K562 (cell line): ENCODE results near the gene BBLN. TPM values are rescaled to one million over a fixed set of nuclear protein-coding genes. Genes with fewer than 3 reads are reported as not detected.

Experiments used
- ATF7 ChIP-seq: fragments of 450-650 bp; IDR thresholded peaks from 2 replicates; pipeline ENCODE4 v1.7.1; 2014; ENCODE audit warnings: mild to moderate bottlenecking, moderate library complexity
- CBFA2T2 ChIP-seq: fragments of 450-650 bp; conservative IDR thresholded peaks from 2 replicates; pipeline ENCODE4 v1.6.1; 2017; ENCODE audit warnings: mild to moderate bottlenecking
- COPS2 ChIP-seq: fragments of 450-650 bp; conservative IDR thresholded peaks from 2 replicates; pipeline ENCODE4 v1.6.1; 2016; ENCODE audit warnings: mild to moderate bottlenecking, moderate library complexity
- HBP1 ChIP-seq: fragments of 450-650 bp; formaldehyde crosslinking; IDR thresholded peaks from 2 replicates; pipeline ENCODE4 v1.4.0; 2022; ENCODE audit warnings: missing genetic modification characterization
- MCM5 ChIP-seq: fragments of 450-650 bp; IDR thresholded peaks from 2 replicates; pipeline ENCODE4 v1.6.1; 2016; ENCODE audit warnings: low read depth
- MTF1 ChIP-seq: fragments of 250-450 bp; sonication (Bioruptor Pico); IDR thresholded peaks from 2 replicates; pipeline ENCODE4 v1.9.0; 2021; ENCODE audit warnings: moderate library complexity, mild to moderate bottlenecking, inconsistent platforms, borderline replicate concordance
- MYNN ChIP-seq, 2 experiments: sonication (generic); formaldehyde crosslinking in 1 of 2; IDR thresholded peaks; 2 replicates each; pipeline versions ENCODE4 v1.5.0 to v1.6.1; 2016 to 2020; ENCODE audit warnings: antibody characterized with exemption in 1 of 2, missing genetic modification reagents in 1 of 2
- NONO ChIP-seq, 2 experiments: fragments of 200-400 bp in 1 of 2; fragments of 450-650 bp in 1 of 2; formaldehyde crosslinking in 1 of 2; IDR thresholded peaks; 2 replicates each; pipeline ENCODE4 v1.6.1; 2017; ENCODE audit warnings: low read depth in 2 of 2, mild to moderate bottlenecking in 2 of 2, moderate library complexity in 2 of 2, low read length in 1 of 2
- PHF21A ChIP-seq: fragments of 450-650 bp; IDR thresholded peaks from 2 replicates; pipeline ENCODE4 v1.6.1; 2017; ENCODE audit warnings: low read depth, borderline replicate concordance
- PPARD ChIP-seq: fragments of 250-450 bp; sonication (Bioruptor Pico); IDR thresholded peaks from 2 replicates; pipeline ENCODE4 v1.8.0; 2022; ENCODE audit warnings: inconsistent platforms, mild to moderate bottlenecking, moderate library complexity
- SIN3A ChIP-seq, 2 experiments: fragments of 150-350 bp in 1 of 2; IDR thresholded peaks; 2 replicates each; pipeline ENCODE4 v1.6.1; 2011 to 2016; ENCODE audit warnings: borderline replicate concordance in 2 of 2, low read depth in 2 of 2, low read length in 2 of 2, mild to moderate bottlenecking in 2 of 2, moderate library complexity in 2 of 2; ENCODE audit not compliant: control insufficient read depth in 1 of 2
- SLC30A9 ChIP-seq: fragments of 250-450 bp; sonication (Bioruptor Pico); IDR thresholded peaks from 2 replicates; pipeline ENCODE4 v1.8.0; 2022; ENCODE audit warnings: mild to moderate bottlenecking, moderate library complexity
- XRCC5 ChIP-seq: fragments of 200-400 bp; formaldehyde crosslinking; IDR thresholded peaks from 2 replicates; pipeline ENCODE4 v1.6.1; 2017; ENCODE audit warnings: low read depth, mild to moderate bottlenecking, low read length
- ZNF3 ChIP-seq: fragments of 250-450 bp; sonication (Bioruptor Pico); IDR thresholded peaks from 2 replicates; pipeline ENCODE4 v1.5.0; 2021; ENCODE audit warnings: mild to moderate bottlenecking, moderate library complexity
- ZNF316 ChIP-seq: fragments of 450-650 bp; IDR thresholded peaks from 2 replicates; pipeline ENCODE4 v1.6.1; 2016
- polyA plus RNA-seq, 8 experiments: library from polyadenylated mRNA; depleted of rRNA in 4 of 8; stranded (reverse) in 5 of 8; unstranded in 3 of 8; fragments of >200 nt; fragmentation: Nextera tagmentation in 2 of 8; fragmentation: Illumina TruSeq in 1 of 8; extraction: Ambion mirVana in 2 of 8; extraction: Trizol in 1 of 8; gene quantifications; 2 replicates each; pipeline versions ENCODE4 v1.2.1 to v1.2.3, GENCODE V29; 2011 to 2014; ENCODE audit warnings: inconsistent platforms in 1 of 8, missing spikeins in 1 of 8
- total RNA-seq, 7 experiments: library from RNA; depleted of rRNA in 6 of 7; stranded (reverse); fragments of >200 nt in 6 of 7; fragmentation: Illumina TruSeq in 2 of 7; extraction: Trizol in 2 of 7; gene quantifications; 2 replicates each; pipeline versions ENCODE4 v1.2.1 to v1.2.3, GENCODE V29; 2011 to 2021; ENCODE audit warnings: low replicate concordance in 1 of 7
- TF ChIP-seq, protein P1 (sequence below), 2 experiments: fragments of 450-650 bp; IDR thresholded peaks; 2 replicates each; pipeline ENCODE4 v1.6.1; 2018; ENCODE audit warnings: mild to moderate bottlenecking in 2 of 2, low read depth in 1 of 2; ENCODE audit not compliant: partially characterized antibody in 2 of 2
- TF ChIP-seq, protein P2 (sequence below): sonication (generic); formaldehyde crosslinking; IDR thresholded peaks from 2 replicates; pipeline ENCODE4 v1.8.1; 2023; ENCODE audit warnings: mild to moderate bottlenecking, missing genetic modification reagents, moderate library complexity
- TF ChIP-seq, protein P3 (sequence below), 2 experiments: fragments of 450-650 bp; conservative IDR thresholded peaks; 2 replicates each; pipeline ENCODE4 v1.6.1; 2017; ENCODE audit warnings: mild to moderate bottlenecking in 2 of 2, moderate library complexity in 2 of 2

The BBLN gene
- total and polyA plus RNA-seq, 9 of the 15 experiments (the other 6 are each of a cell fraction or from before 2014, with no cell fraction given) = 4.2 to 331 (median 87.1) TPM

- TF ChIP-seq, protein P1, sequence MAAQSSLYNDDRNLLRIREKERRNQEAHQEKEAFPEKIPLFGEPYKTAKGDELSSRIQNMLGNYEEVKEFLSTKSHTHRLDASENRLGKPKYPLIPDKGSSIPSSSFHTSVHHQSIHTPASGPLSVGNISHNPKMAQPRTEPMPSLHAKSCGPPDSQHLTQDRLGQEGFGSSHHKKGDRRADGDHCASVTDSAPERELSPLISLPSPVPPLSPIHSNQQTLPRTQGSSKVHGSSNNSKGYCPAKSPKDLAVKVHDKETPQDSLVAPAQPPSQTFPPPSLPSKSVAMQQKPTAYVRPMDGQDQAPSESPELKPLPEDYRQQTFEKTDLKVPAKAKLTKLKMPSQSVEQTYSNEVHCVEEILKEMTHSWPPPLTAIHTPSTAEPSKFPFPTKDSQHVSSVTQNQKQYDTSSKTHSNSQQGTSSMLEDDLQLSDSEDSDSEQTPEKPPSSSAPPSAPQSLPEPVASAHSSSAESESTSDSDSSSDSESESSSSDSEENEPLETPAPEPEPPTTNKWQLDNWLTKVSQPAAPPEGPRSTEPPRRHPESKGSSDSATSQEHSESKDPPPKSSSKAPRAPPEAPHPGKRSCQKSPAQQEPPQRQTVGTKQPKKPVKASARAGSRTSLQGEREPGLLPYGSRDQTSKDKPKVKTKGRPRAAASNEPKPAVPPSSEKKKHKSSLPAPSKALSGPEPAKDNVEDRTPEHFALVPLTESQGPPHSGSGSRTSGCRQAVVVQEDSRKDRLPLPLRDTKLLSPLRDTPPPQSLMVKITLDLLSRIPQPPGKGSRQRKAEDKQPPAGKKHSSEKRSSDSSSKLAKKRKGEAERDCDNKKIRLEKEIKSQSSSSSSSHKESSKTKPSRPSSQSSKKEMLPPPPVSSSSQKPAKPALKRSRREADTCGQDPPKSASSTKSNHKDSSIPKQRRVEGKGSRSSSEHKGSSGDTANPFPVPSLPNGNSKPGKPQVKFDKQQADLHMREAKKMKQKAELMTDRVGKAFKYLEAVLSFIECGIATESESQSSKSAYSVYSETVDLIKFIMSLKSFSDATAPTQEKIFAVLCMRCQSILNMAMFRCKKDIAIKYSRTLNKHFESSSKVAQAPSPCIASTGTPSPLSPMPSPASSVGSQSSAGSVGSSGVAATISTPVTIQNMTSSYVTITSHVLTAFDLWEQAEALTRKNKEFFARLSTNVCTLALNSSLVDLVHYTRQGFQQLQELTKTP (IDR thresholded peaks at IDR 0.05; ENCODE audit: low read depth in 1 of 2, partially characterized antibody in 2 of 2) = peak in 1 of 2 experiments; percentile 89
- TF ChIP-seq SLC30A9 (CRISPR knock-in tag) (no peak), NONO (IDR thresholded peaks at IDR 0.05; ENCODE audit: low read depth in 2 of 2, low read length in 1 of 2) (no peak), MCM5 (no peak), ATF7 (no peak), PHF21A (no peak), MYNN (IDR thresholded peaks at IDR 0.05) (no peak), MYNN (CRISPR knock-in tag; IDR thresholded peaks at IDR 0.05) (no peak), CBFA2T2 (no peak), COPS2 (no peak), PPARD (CRISPR knock-in tag) (no peak), MTF1 (CRISPR knock-in tag) (no peak), HBP1 (peak; percentile 47; the same call in 1 of the 2 replicates), SIN3A (IDR thresholded peaks at IDR 0.05; ENCODE audit: borderline replicate concordance in 2 of 2, control insufficient read depth in 1 of 2, low read depth in 2 of 2, low read length in 2 of 2) (peak; percentile 87 to 92; a peak in 3 of 4 replicates), XRCC5 (no peak), ZNF3 (CRISPR knock-in tag) (no peak), ZNF316 (no peak)
- TF ChIP-seq, protein P2, sequence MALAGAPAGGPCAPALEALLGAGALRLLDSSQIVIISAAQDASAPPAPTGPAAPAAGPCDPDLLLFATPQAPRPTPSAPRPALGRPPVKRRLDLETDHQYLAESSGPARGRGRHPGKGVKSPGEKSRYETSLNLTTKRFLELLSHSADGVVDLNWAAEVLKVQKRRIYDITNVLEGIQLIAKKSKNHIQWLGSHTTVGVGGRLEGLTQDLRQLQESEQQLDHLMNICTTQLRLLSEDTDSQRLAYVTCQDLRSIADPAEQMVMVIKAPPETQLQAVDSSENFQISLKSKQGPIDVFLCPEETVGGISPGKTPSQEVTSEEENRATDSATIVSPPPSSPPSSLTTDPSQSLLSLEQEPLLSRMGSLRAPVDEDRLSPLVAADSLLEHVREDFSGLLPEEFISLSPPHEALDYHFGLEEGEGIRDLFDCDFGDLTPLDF = peak; percentile 32; the same call in 1 of the 2 replicates
- TF ChIP-seq, protein P3, sequence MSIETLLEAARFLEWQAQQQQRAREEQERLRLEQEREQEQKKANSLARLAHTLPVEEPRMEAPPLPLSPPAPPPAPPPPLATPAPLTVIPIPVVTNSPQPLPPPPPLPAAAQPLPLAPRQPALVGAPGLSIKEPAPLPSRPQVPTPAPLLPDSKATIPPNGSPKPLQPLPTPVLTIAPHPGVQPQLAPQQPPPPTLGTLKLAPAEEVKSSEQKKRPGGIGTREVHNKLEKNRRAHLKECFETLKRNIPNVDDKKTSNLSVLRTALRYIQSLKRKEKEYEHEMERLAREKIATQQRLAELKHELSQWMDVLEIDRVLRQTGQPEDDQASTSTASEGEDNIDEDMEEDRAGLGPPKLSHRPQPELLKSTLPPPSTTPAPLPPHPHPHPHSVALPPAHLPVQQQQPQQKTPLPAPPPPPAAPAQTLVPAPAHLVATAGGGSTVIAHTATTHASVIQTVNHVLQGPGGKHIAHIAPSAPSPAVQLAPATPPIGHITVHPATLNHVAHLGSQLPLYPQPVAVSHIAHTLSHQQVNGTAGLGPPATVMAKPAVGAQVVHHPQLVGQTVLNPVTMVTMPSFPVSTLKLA (conservative IDR thresholded peaks at IDR 0.05) = no peak
Observed at GRCh38 chr9:128159784-128160602, at the start of gene BBLN (continued).
